Measurements from ENCODE around the gene HNRNPK. TPM values are rescaled to one million over a fixed set of nuclear protein-coding genes. Genes with fewer than 3 reads are reported as not detected.

HNRNPK gene
- polyA plus RNA-seq, 1 of the 3 experiments (the other 2 are of a cell fraction) = 470 TPM

DNA sequence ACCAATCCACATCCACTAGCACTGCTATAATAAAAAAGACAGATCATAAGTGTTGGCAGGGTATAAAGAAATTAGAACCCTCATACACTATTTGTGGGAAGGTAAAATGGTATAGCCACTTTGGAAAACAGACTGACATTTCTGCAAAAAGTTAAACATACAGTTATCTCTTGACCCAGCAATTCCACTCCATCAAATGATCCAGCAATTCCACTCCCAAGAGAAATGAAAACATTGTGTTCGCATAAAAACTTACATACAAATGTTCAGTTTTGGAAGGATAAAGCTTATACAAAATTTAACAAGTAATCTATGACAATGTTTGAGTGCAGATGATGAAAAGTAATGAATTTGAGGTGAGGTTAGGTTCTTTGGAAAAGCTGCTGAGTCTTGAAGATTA, 60.9 kb downstream of the HNRNPK start (continued):
- TF ChIP-seq, protein P1, sequence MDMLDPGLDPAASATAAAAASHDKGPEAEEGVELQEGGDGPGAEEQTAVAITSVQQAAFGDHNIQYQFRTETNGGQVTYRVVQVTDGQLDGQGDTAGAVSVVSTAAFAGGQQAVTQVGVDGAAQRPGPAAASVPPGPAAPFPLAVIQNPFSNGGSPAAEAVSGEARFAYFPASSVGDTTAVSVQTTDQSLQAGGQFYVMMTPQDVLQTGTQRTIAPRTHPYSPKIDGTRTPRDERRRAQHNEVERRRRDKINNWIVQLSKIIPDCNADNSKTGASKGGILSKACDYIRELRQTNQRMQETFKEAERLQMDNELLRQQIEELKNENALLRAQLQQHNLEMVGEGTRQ (IDR thresholded peaks at IDR 0.05; ENCODE audit: borderline replicate concordance, low read depth, low read length) = no peak
- TF ChIP-seq RAD21 (IDR thresholded peaks at IDR 0.05; ENCODE audit: low read length) = no peak
- no peak for TF ChIP-seq JUND (IDR thresholded peaks at IDR 0.05)
- no peak for TF ChIP-seq CHD2 (IDR thresholded peaks at IDR 0.05; ENCODE audit: low read length, partially characterized antibody)
- TF ChIP-seq, protein P2, sequence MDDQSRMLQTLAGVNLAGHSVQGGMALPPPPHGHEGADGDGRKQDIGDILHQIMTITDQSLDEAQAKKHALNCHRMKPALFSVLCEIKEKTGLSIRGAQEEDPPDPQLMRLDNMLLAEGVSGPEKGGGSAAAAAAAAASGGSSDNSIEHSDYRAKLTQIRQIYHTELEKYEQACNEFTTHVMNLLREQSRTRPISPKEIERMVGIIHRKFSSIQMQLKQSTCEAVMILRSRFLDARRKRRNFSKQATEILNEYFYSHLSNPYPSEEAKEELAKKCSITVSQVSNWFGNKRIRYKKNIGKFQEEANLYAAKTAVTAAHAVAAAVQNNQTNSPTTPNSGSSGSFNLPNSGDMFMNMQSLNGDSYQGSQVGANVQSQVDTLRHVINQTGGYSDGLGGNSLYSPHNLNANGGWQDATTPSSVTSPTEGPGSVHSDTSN (IDR thresholded peaks at IDR 0.05) = no peak
- TF ChIP-seq GABPA (IDR thresholded peaks at IDR 0.05; ENCODE audit: low read depth) = no peak

Small RNA genes lying within 50 kb of the gene (small RNA-seq; reads per million reads assigned to genes)
- 0 reads per million in 7 experiments for gene RF00019

Other genes starting within 250 kb of the HNRNPK start
- gene GKAP1, start 162.4 kb downstream of the HNRNPK start, polyA plus RNA-seq (2012; rRNA removed) = 1.7 and 1.8 TPM in 2 replicates
- gene KIF27, start 58.8 kb downstream of the HNRNPK start, polyA plus RNA-seq (2012; rRNA removed) = 0.78 and 0.81 TPM in 2 replicates
- gene RMI1, start 590 bp upstream of the HNRNPK start, polyA plus RNA-seq (2012; rRNA removed) = 0.96 and 1.0 TPM in 2 replicates

Data from SK-N-SH (cell line).